ENCODE results near the gene RNF181. TPM values are rescaled to one million over a fixed set of nuclear protein-coding genes. Genes with fewer than 3 reads are reported as not detected.

Gene RNF181
- total and polyA plus RNA-seq, 2 of the 13 experiments (the other 11 are each of a cell fraction or from before 2014, with no cell fraction given), result 224 to 578 TPM

GRCh38 chr2:85593023-85593422 is 2.5 kb upstream of the RNF181 start (continued):
- TF ChIP-seq ZNF256 (CRISPR knock-in tag; conservative IDR thresholded peaks at IDR 0.05), result no peak
- no peak for TF ChIP-seq SIN3A (IDR thresholded peaks at IDR 0.05; ENCODE audit: borderline replicate concordance, low read depth, low read length)
- 0 out of 2 replicates have a peak, but pooled peaks have one; percentile 20 for TF ChIP-seq ARID5B (CRISPR knock-in tag; IDR thresholded peaks at IDR 0.05)
- peak; percentile 64; the same call in 1 of the 2 replicates for TF ChIP-seq PATZ1 (CRISPR knock-in tag; IDR thresholded peaks at IDR 0.05)
- TF ChIP-seq U2AF2 (IDR thresholded peaks at IDR 0.05; ENCODE audit: low read depth, low read length), result no peak
- TF ChIP-seq MLLT10 (CRISPR knock-in tag; IDR thresholded peaks at IDR 0.05), result no peak
- TF ChIP-seq TAF15 (IDR thresholded peaks at IDR 0.05; ENCODE audit: low read depth, low read length, poor library complexity, severe bottlenecking), result no peak
- peak; percentile 23; the same call in 1 of the 2 replicates for TF ChIP-seq ZMYM3 (CRISPR knock-in tag; IDR thresholded peaks at IDR 0.05)
- TF ChIP-seq ZNF331 (CRISPR knock-in tag; IDR thresholded peaks at IDR 0.05), result 0 out of 2 replicates have a peak, but pooled peaks have one; percentile 33
- TF ChIP-seq NR2F6 (IDR thresholded peaks at IDR 0.05), result peak; percentile 60; the same call in 1 of the 2 replicates
- peak; percentile 79 for TF ChIP-seq NR2F6 (CRISPR knock-in tag; IDR thresholded peaks at IDR 0.05)
- no peak for TF ChIP-seq CENPBD1 (CRISPR knock-in tag; IDR thresholded peaks at IDR 0.05; ENCODE audit: borderline replicate concordance, low read depth)
- TF ChIP-seq MAFK (conservative IDR thresholded peaks at IDR 0.05 in 1 of 2, IDR thresholded peaks at IDR 0.05 in 1 of 2; ENCODE audit: low read length in 2 of 2), result no peak
- no peak for TF ChIP-seq PCBP1 (IDR thresholded peaks at IDR 0.05; ENCODE audit: borderline replicate concordance, low read depth, low read length)
- no peak for TF ChIP-seq ZFP82 (CRISPR knock-in tag; IDR thresholded peaks at IDR 0.05; ENCODE audit: borderline replicate concordance)
- TF ChIP-seq GMEB2 (CRISPR knock-in tag; IDR thresholded peaks at IDR 0.05; ENCODE audit: low read depth), result no peak
- TF ChIP-seq ZNF432 (CRISPR knock-in tag; IDR thresholded peaks at IDR 0.05; ENCODE audit: borderline replicate concordance), result no peak
- no peak for TF ChIP-seq SMC3 (IDR thresholded peaks at IDR 0.05; ENCODE audit: low read length)
- TF ChIP-seq CEBPB (IDR thresholded peaks at IDR 0.05; ENCODE audit: borderline replicate concordance, low read depth, low read length), result no peak
- no peak for TF ChIP-seq ZNF670 (CRISPR knock-in tag; IDR thresholded peaks at IDR 0.05; ENCODE audit: borderline replicate concordance)
- TF ChIP-seq ZNF737 (CRISPR knock-in tag; IDR thresholded peaks at IDR 0.05; ENCODE audit: borderline replicate concordance), result no peak
- TF ChIP-seq CHCHD3 (CRISPR knock-in tag; IDR thresholded peaks at IDR 0.05), result no peak
